NCI-H774 (cell line): ENCODE data around the gene TUBD1.
"Not testable (repeated sequence)": the region's sequence is repeated elsewhere in the genome, so short reads cannot be mapped to it uniquely, and the experiment has no call there.

Source experiments
- DNase-seq: peaks from one replicate; lab custom pipeline; 2025; lab: John Stamatoyannopoulos, UW

The TUBD1 gene

GRCh38 chr17:59874376-59874775 is 18.4 kb downstream of the TUBD1 start:
- DNase-seq: no peak

GRCh38 chr17:59873414-59873813 is 19.3 kb downstream of the TUBD1 start:
- not testable (repeated sequence) for DNase-seq

- no peak for DNase-seq
These were observed 20.4 kb downstream of the TUBD1 start for GRCh38 chr17:59872351-59872750.

- DNase-seq: no peak
These were observed 22.3 kb downstream of the TUBD1 start for GRCh38 chr17:59870482-59870881.

GRCh38 chr17:59869941-59870218 is 22.9 kb downstream of the TUBD1 start:
- DNase-seq: no peak

GRCh38 chr17:59863616-59864015 is 29.1 kb downstream of the TUBD1 start:
- no peak for DNase-seq

GRCh38 chr17:59859444-59860025 is 33.2 kb downstream of the TUBD1 start:
- peak; percentile 28 for DNase-seq

GRCh38 chr17:59858932-59859331 is 33.8 kb downstream of the TUBD1 start:
- DNase-seq: no peak

- no peak for DNase-seq
These were observed 34.5 kb downstream of the TUBD1 start for GRCh38 chr17:59858167-59858816.

GRCh38 chr17:59856859-59857794 is 35.6 kb downstream of the TUBD1 start:
- no peak for DNase-seq

- DNase-seq: not testable (repeated sequence)
These were observed 38.6 kb downstream of the TUBD1 start for GRCh38 chr17:59853919-59854729.

- DNase-seq: peak; percentile 84
These were observed 39.4 kb downstream of the TUBD1 start for GRCh38 chr17:59853168-59853918.

GRCh38 chr17:59852847-59853167 is 39.9 kb downstream of the TUBD1 start:
- DNase-seq: not testable (repeated sequence)

GRCh38 chr17:59851439-59852375 is 41.0 kb downstream of the TUBD1 start:
- no peak for DNase-seq

- DNase-seq: not testable (repeated sequence)
These were observed 42.4 kb downstream of the TUBD1 start for GRCh38 chr17:59850311-59850710.

GRCh38 chr17:59848778-59849177 is 44.0 kb downstream of the TUBD1 start:
- DNase-seq: no peak

- DNase-seq: no peak
These were observed 44.4 kb downstream of the TUBD1 start for GRCh38 chr17:59848385-59848668.

- DNase-seq: peak; percentile 78
These were observed 46.2 kb downstream of the TUBD1 start for GRCh38 chr17:59846394-59847165.

GRCh38 chr17:59845595-59846393 is 46.9 kb downstream of the TUBD1 start:
- peak; percentile 98 for DNase-seq
